Heart right ventricle (tissue), 16 donors: ENCODE measurements around the gene NRP2. TPM values are rescaled to one million over a fixed set of nuclear protein-coding genes. Genes with fewer than 3 reads are reported as not detected.

Experiments
- ATAC-seq, 8 donors: fragments of 200-7000 bp; cut with Tn5 transposase; one replicate each; pipeline ENCODE4 v1.9.1; 2020; ENCODE audit warnings: mild to moderate bottlenecking in 8 of 8, moderate library complexity in 8 of 8, moderate number of reproducible peaks in 1 of 8
- DNase-seq, 2 donors: peaks; one replicate each; pipeline ENCODE4 v3.0.0-alpha.2; 2020
- H3K27ac ChIP-seq, 10 donors: fragments of 200-600 bp; sonication (generic) in 2 of 10; one replicate each; pipeline versions ENCODE4 v1.5.0 to v1.8.0; 2020 to 2022; ENCODE audit warnings: mild to moderate bottlenecking in 3 of 10
- H3K27me3 ChIP-seq, 7 donors: fragments of 200-600 bp; one replicate each; pipeline ENCODE4 v1.8.0; 2021 to 2022; ENCODE audit warnings: mild to moderate bottlenecking in 2 of 7
- H3K36me3 ChIP-seq, 9 donors: fragments of 200-600 bp; sonication (generic) in 1 of 9; one replicate each; pipeline versions ENCODE4 v1.5.0 to v1.8.0; 2020 to 2022; ENCODE audit warnings: mild to moderate bottlenecking in 2 of 9
- H3K4me1 ChIP-seq, 9 donors: fragments of 200-600 bp; sonication (generic) in 1 of 9; one replicate each; pipeline versions ENCODE4 v1.5.0 to v1.8.0; 2020 to 2022; ENCODE audit warnings: mild to moderate bottlenecking in 4 of 9
- H3K4me3 ChIP-seq, 10 donors: fragments of 200-600 bp; sonication (generic) in 2 of 10; one replicate each; pipeline versions ENCODE4 v1.5.0 to v1.8.0; 2020 to 2022; ENCODE audit warnings: mild to moderate bottlenecking in 7 of 10, moderate library complexity in 2 of 10
- H3K9me3 ChIP-seq, 11 donors: fragments of 200-600 bp in 10 of 11; sonication (generic) in 2 of 11; one replicate each; pipeline versions ENCODE4 v1.5.0 to v1.8.0; 2013 to 2022; ENCODE audit warnings: mild to moderate bottlenecking in 2 of 11, control low read depth in 1 of 11, moderate library complexity in 1 of 11
- CTCF ChIP-seq, 9 donors: fragments of 200-600 bp; sonication (generic) in 2 of 9; IDR thresholded peaks; one replicate each; pipeline versions ENCODE4 v1.5.0 to v1.8.0; 2021 to 2022; ENCODE audit warnings: antibody characterized with exemption in 9 of 9, mild to moderate bottlenecking in 5 of 9, moderate library complexity in 1 of 9
- WGBS, 2 donors: extraction: QIAGEN DNeasy Blood & Tissue Kit; methylation state at CpG; one replicate each; pipeline ENCODE4 v1.1.7; 2013; ENCODE audit warnings: inconsistent platforms in 1 of 2; 5-methylcytosine and 5-hydroxymethylcytosine counted together
- intact Hi-C, 10 donors: fragments of 100-400 bp; cut with DNase I; formaldehyde crosslinking; loops; one replicate each; pipeline versions ENCODE4 v1.11.1 to v1.14.2; 2022
- polyA plus RNA-seq, 2 donors: library from polyadenylated mRNA; stranded (reverse); fragments of 200-250 nt; gene quantifications; one replicate each; pipeline ENCODE4 v1.2.3, GENCODE V29; 2013
- total RNA-seq, 10 donors: library from RNA; stranded (reverse); fragmentation: NEBNext Ultra II Directional in 3 of 10; extraction: Animal tissue kit (Norgen Biotek cat#: 25700) in 3 of 10; gene quantifications; one replicate each; pipeline versions ENCODE4 v1.2.1 to v1.2.4, GENCODE V29; 2021 to 2023
- donor health status: Arrhythmogenic right ventricular cardiomyopathy.
- donor health status: ischemic (EF 13 %, LVEDD 7.1; RV severe dilation, severe dysfunction).
- donor health status: healthy with polysubstance abuse.
- donor health status: DM: no; HTN: yes; CAD: no.
- donor health status: DM: no; HTN: no; CAD: no.
- donor health status: ischemic (EF 25% LVEDD 6.9; RV normal size, moderate dysfunction).
- donor health status: ischemic (EF 25% LVEDD 5.7; RV mildly dilated, moderate dysfunction).
- donor health status: healthy.
- donor health status: DM: yes; HTN: yes; CAD: no.
- donor health status: Ischemic cardiomyopathy.
- donor health status: ischemic (EF 35%, LVEDD 5.7; RV mildly dilated, moderate dysfunction).
- donor health status: nonischemic (EF 11% LVEDD 7.7; RV severe dilation, severe dysfunction).
- donor health status: DM: yes; HTN: yes; CAD: no.
- donor health status: PGD.
- donor health status: ischemic (EF 29% LVEDD 5.4; RV normal size, mild dysfunction).
- donor health status: nonischemic (EF 23%, LVEDD 6.1; RV moderate dilation, normal function).

Gene NRP2
- total and polyA plus RNA-seq, 12 donors = 2.5 to 29.4 (median 8.6) TPM

DNA sequence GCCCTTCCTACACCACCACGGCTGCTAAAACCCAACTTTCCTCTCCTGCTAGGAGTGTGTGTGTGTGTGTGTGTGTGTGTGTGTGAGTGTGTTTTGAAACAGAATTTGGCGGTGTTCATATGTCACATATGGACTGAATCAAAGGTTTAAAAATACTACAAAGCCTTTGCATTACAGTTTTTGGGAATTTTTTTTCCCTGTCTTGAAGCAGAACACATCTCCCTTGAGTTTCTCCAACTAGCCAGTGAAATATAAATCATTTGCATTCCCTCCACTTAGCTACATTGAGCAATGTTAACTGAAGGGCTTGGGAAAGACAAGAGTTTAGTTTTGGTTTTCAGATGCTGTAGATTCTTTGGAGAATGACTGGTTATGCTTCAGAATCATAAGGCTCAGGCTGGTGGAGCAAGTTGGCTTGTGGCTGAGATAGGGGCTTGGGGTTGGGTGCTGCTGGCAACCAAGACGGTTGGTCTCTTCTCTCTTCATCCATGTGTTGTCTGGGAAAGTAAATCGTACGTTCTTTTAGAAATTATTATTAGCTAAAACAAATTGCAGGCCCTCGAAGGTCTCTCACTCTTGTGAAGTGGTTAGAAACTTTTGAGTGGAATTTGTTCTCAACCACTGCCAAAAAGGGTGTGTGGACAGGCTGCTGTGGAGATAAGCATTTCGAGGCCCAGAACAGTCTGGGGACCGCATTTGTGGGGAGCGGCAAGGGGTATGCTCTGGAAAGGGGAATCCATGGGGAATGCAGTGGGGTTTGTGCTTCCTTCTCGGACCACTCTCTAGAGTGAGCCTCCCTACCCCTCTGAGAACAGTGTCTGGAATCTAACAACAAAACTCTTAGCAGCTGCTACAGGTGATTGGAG, 1.4 kb downstream of the NRP2 start:
- Histone ChIP-seq H3K36me3 (no peaks in the 10 kb centered on the region), H3K9me3 (no peaks in the 10 kb centered on the region), H3K4me1 (peaks cover 8 to 76% (median 49%) of the 10 kb centered on the region in 9 donors), H3K27me3 (peaks cover 0 to 73% (median 25%) of the 10 kb centered on the region in 7 donors), H3K27ac (peak overlapping the region in 6 of 10 donors; percentile 66 to 91 (median 86)), H3K4me3 (peak overlapping the region in 9 of 10 donors; percentile 46 to 78 (median 66))
- no peak for DNase-seq
- no peak for ATAC-seq
- 51 to 59% methylated on average over 10 of the region's 10 CpGs for WGBS, 2 donors
- intact Hi-C loops = loop anchor here in 5 of 10 donors (5.0 to 10.0 kb wide), 6 partner anchors 241 to 1421 kb away; no protein-coding TSS in a partner anchor
- no peak for TF ChIP-seq CTCF (IDR thresholded peaks at IDR 0.05)

DNA sequence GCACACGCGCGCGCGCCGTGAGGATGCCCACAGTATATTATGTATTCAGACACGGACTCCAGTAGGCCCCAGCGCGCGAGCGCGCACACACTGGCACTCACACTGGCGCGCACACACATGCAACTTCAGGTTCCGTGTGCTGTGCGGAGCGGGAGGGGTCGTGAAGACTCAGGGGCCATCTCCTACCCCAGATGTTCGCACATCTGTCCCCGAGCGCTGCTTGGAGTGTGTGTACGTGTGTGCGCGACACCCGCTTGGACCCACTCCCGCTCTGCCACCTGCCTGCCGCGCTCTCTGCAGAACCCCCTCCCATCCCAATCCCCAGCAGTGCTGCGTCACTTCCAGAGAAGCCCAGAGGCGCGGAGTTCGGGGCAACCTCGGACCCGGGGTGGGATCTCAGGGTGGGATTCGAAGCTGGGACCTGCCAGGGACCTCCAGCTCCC, 2.6 kb downstream of the NRP2 start:
- Histone ChIP-seq H3K4me1 (peaks cover 8 to 86% (median 58%) of the 10 kb centered on the region in 9 donors), H3K9me3 (no peaks in the 10 kb centered on the region), H3K27ac (peak overlapping the region in 7 of 10 donors; percentile 46 to 91 (median 69)), H3K27me3 (peaks cover 0 to 73% (median 25%) of the 10 kb centered on the region in 7 donors), H3K36me3 (no peaks in the 10 kb centered on the region), H3K4me3 (peak overlapping the region; percentile 37 to 78 (median 64))
- no peak for DNase-seq
- ATAC-seq = peak in 1 of 8 donors; percentile 19
- 20 to 22% methylated on average over 35 of the region's 35 CpGs for WGBS, 2 donors
- intact Hi-C loops = loop anchor here in 6 of 10 donors (5.0 to 10.0 kb wide), 8 partner anchors 72 to 1423 kb away; no protein-coding TSS in a partner anchor
- TF ChIP-seq CTCF (IDR thresholded peaks at IDR 0.05) = no peak

- no peaks in the 10 kb centered on the region for H3K36me3 ChIP-seq
- H3K9me3 ChIP-seq = no peaks in the 10 kb centered on the region
- H3K4me1 ChIP-seq = peaks cover 8 to 81% (median 58%) of the 10 kb centered on the region in 9 donors
- H3K4me3 ChIP-seq = peak overlapping the region; percentile 37 to 78 (median 64)
- peak in 6 of 8 donors; percentile 1 to 58 (median 14) for ATAC-seq
- intact Hi-C loops = loop anchor here in 5 of 10 donors (5.0 to 10.0 kb wide), 6 partner anchors 72 to 1421 kb away; no protein-coding TSS in a partner anchor
- WGBS, 2 donors = 0 to 1% methylated on average over 71 to 72 of the region's 72 CpGs
- no peak for TF ChIP-seq CTCF (IDR thresholded peaks at IDR 0.05)
- H3K27me3 ChIP-seq = peaks cover 0 to 69% (median 25%) of the 10 kb centered on the region in 7 donors
- peak overlapping the region in 8 of 10 donors; percentile 30 to 91 (median 64) for H3K27ac ChIP-seq
- no peak for DNase-seq
These were observed 3.2 kb downstream of the NRP2 start for GRCh38 chr2:205685314-205686055.
